Activated CD4-positive, alpha-beta T cell treated with anti-CD3 and anti-CD28 coated beads, Interleukin-2, amount 50 U/mL, for 48 hours (primary cell): ENCODE measurements around the gene PPP1R13B.

Experiments used
- DNase-seq, 2 experiments: peaks; one replicate each; pipeline ENCODE4 v3.0.0-alpha.2; 2020

Gene PPP1R13B

GRCh38 chr14:103880348-103881267 lies 33.2 kb upstream of the PPP1R13B start:
- DNase-seq, result no peak

- DNase-seq, result peak in 1 of 2 experiments; percentile 16
Observed at GRCh38 chr14:103879570-103880347, 32.4 kb upstream of the PPP1R13B start.

- DNase-seq, result no peak
Observed at GRCh38 chr14:103879118-103879569, 31.8 kb upstream of the PPP1R13B start.

GRCh38 chr14:103878180-103878579 lies 30.8 kb upstream of the PPP1R13B start:
- DNase-seq, result no peak

GRCh38 chr14:103875010-103875409 lies 27.6 kb upstream of the PPP1R13B start:
- DNase-seq, result no peak

GRCh38 chr14:103872481-103873113 lies 25.2 kb upstream of the PPP1R13B start:
- DNase-seq, result no peak

- DNase-seq, result peak; percentile 81 to 83
Observed at GRCh38 chr14:103871596-103872480, 24.5 kb upstream of the PPP1R13B start.

GRCh38 chr14:103870891-103871595 lies 23.7 kb upstream of the PPP1R13B start:
- no peak for DNase-seq

- no peak for DNase-seq
Observed at GRCh38 chr14:103870144-103870876, 22.9 kb upstream of the PPP1R13B start.

GRCh38 chr14:103869406-103870143 lies 22.2 kb upstream of the PPP1R13B start:
- DNase-seq, result no peak

GRCh38 chr14:103868242-103868897 lies 21.0 kb upstream of the PPP1R13B start:
- no peak for DNase-seq

- DNase-seq, result no peak
Observed at GRCh38 chr14:103867523-103867953, 20.2 kb upstream of the PPP1R13B start.

- DNase-seq, result no peak
Observed at GRCh38 chr14:103867020-103867419, 19.6 kb upstream of the PPP1R13B start.

GRCh38 chr14:103863245-103863644 lies 15.9 kb upstream of the PPP1R13B start:
- no peak for DNase-seq

GRCh38 chr14:103862393-103862782 lies 15.0 kb upstream of the PPP1R13B start:
- no peak for DNase-seq

GRCh38 chr14:103861413-103862392 lies 14.3 kb upstream of the PPP1R13B start:
- no peak for DNase-seq

GRCh38 chr14:103859416-103860202 lies 12.2 kb upstream of the PPP1R13B start:
- DNase-seq, result no peak
